ENCODE measurements around the gene PCCA. TPM values are rescaled to one million over a fixed set of nuclear protein-coding genes. Genes with fewer than 3 reads are reported as not detected.

The PCCA gene
- total RNA-seq, 4 donors from 2014 or later, result 40.1 to 82.8 (median 61.1) TPM

DNA sequence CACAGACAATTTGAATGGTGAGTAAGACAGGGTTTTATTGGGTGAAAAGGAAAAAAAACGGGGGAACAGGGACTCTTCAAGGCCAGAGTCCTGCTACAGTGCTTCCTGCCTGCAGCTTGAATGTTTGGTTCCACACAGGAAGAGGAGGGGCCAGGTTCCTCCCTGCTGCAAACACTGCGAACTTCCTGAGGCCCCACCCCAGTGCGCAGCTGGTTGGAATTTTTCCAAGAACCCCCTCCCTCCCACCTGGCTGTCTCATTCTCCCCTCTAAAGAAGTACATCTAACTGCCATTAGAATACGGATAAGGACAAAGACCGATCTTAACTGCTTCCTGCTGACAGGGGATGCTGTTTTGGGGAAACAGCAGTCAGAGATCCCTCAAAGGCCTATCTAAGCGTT is 314.8 kb downstream of the PCCA start:
- TF ChIP-seq, protein P1, sequence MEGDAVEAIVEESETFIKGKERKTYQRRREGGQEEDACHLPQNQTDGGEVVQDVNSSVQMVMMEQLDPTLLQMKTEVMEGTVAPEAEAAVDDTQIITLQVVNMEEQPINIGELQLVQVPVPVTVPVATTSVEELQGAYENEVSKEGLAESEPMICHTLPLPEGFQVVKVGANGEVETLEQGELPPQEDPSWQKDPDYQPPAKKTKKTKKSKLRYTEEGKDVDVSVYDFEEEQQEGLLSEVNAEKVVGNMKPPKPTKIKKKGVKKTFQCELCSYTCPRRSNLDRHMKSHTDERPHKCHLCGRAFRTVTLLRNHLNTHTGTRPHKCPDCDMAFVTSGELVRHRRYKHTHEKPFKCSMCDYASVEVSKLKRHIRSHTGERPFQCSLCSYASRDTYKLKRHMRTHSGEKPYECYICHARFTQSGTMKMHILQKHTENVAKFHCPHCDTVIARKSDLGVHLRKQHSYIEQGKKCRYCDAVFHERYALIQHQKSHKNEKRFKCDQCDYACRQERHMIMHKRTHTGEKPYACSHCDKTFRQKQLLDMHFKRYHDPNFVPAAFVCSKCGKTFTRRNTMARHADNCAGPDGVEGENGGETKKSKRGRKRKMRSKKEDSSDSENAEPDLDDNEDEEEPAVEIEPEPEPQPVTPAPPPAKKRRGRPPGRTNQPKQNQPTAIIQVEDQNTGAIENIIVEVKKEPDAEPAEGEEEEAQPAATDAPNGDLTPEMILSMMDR (IDR thresholded peaks at IDR 0.05; ENCODE audit: low read depth), result no peak

DNA sequence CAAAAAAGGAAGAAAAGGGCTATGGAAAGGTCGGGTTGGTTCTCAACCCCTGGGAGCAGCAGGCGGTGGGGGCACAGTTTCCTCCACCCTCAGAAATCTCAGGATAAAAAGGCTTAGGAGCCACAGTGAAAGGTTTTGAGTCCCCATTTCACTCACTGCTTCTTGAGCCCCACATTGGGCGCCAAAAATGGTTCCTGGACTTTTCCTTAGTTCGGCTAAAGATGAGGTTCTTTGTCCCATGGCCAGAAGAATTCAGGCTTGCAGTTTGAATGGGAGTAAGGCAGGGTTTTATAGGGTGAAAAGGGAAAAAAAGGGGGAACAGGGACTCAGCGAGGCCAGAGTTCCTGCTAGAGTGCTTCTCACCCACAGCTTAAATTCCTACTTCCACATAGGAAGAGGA is 320.2 kb downstream of the PCCA start:
- TF ChIP-seq, protein P1 (IDR thresholded peaks at IDR 0.05; ENCODE audit: low read depth), result no peak

DNA sequence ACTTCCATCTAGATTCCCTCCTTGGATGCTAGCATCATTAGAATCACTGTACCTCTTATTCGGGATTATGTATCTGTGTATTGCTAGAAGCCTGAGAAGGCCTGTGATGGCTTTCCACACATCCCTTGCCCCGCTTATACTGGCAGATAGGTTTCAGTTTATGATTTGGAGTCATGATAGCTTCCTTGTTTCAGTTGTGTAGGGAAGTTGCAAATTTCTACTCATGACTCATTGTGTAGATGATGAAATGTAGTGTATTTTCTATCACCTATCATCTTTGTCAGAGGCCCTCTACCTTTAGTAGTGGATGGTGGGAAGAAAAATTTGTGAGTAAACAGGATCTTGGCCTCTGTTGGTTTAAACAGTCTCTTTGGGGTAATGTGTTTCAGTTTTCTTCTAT is 334.5 kb downstream of the PCCA start:
- TF ChIP-seq, protein P1 (IDR thresholded peaks at IDR 0.05; ENCODE audit: low read depth), result no peak

DNA sequence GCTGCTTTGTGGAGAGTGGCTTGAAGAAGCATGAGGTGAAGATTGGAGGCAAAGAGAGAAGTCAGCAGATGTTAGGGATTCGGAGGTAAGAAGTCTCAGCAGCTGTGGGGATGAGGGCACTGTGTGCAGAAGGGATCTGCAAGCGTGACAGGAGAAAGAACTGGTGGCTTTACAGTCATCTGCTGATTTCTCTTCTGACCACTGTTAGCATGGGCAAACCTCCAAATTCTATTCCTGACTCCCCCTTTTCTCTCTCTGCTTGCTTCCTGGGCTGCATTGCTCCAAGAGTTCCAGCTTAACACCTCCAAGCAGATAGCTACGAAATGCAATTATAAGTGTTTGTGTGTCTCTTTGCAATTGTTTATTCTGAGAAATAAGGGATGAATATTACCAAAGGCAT is 340.1 kb downstream of the PCCA start:
- TF ChIP-seq, protein P1 (IDR thresholded peaks at IDR 0.05; ENCODE audit: low read depth), result no peak

DNA sequence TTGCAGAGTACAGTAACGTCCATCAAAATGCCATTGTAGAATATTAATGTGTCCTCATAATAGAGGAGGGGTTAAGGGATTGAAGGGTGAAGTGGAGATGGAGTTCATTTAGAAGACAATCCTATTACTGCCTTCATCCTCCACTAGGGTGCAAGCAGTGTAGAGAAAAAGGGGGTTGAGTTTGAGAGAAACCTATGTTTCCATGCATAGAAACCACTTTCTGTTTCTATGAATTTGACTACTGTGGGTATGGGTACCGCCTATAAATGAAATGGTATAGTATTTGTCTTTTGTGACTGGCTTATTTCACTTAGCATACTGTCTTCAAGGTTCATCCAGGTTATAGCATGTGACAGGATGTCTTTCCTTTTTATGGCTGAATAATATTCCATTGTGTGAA is 343.7 kb downstream of the PCCA start:
- TF ChIP-seq, protein P1 (IDR thresholded peaks at IDR 0.05; ENCODE audit: low read depth), result no peak

DNA sequence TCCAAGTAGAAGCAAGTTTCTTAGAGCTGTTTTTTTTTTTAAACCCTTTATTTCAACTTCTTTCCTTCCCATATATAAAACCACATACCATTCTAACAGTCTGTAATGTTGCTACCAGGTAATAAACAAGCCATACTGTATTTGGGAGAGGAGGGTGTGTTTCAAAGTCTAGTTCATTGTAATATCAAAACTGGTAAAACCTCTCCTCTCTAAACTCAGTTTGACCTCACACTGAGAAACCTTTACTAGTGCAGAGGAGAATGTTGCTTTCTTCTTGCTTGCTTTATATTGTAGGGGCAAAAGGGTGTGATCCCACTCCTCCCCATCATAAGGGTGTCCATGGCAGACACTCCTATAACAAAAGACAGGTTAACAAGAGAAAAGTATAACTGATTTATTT is 344.6 kb downstream of the PCCA start:
- TF ChIP-seq, protein P1 (IDR thresholded peaks at IDR 0.05; ENCODE audit: low read depth), result no peak

DNA sequence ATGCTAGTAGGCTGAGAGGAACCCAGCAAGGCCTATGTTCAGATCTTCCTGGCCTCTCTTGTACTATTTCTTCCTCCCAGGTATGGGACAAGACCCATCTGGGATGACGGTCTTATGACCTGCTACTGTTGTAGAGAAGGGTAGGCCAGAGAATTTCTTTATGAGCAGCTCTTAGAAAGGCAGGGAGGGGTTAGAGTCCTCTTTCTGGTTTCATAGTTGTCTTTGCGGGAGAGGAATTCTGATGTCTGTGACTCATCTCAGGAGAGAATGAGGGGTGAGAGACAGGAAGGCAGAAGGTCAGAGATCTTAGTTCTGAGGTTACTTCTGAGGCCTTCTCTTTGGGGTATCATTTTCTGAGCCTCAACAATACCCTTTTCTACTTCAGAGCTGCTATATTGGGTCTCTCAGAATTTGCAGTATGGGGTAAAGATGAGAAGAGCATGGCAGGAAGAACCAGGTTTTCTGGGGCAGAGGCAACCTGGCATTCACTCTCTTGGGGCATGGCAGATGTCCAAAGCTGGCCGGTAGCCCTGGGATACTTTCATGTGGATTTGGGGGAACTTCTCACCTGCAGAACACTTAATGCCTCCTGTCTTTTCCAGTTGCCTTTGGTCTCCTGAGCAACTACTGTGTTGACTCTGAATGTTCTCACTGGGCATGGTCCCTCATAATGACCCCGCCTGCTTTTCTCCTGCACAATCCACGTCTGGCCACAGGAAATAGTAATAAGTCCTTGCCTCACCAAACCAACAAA is 345.3 kb downstream of the PCCA start:
- TF ChIP-seq, protein P1 (IDR thresholded peaks at IDR 0.05; ENCODE audit: low read depth), result no peak

Data from subcutaneous adipose tissue (tissue), 4 donors.